Activated CD4-positive, alpha-beta T cell treated with anti-CD3 and anti-CD28 coated beads, Interleukin-10, Interleukin-2, amounts not matched to agents 100 ng/mL and 50 ng/mL, durations not matched to agents 16 hours and 8 hours (primary cell): ENCODE measurements around the gene SLC35B2.

Source experiments
- DNase-seq: peaks from one replicate; pipeline ENCODE4 v3.0.0-alpha.2; 2020

The SLC35B2 gene

GRCh38 chr6:44257025-44257752 lies at the start of gene SLC35B2:
SLC35B2 (minus strand) TSS chr6:44257528; CDS start chr6:44257410, 118 bp downstream.
- DNase-seq: peak; percentile 79

- DNase-seq: no peak
Measured at GRCh38 chr6:44306710-44307109, 49.4 kb upstream of the SLC35B2 start.

- no peak for DNase-seq
Measured at GRCh38 chr6:44305200-44305725, 47.9 kb upstream of the SLC35B2 start.

- DNase-seq: peak; percentile 49
Measured at GRCh38 chr6:44304282-44305199, 47.2 kb upstream of the SLC35B2 start.

- DNase-seq: no peak
Measured at GRCh38 chr6:44303842-44304241, 46.5 kb upstream of the SLC35B2 start.

DNA sequence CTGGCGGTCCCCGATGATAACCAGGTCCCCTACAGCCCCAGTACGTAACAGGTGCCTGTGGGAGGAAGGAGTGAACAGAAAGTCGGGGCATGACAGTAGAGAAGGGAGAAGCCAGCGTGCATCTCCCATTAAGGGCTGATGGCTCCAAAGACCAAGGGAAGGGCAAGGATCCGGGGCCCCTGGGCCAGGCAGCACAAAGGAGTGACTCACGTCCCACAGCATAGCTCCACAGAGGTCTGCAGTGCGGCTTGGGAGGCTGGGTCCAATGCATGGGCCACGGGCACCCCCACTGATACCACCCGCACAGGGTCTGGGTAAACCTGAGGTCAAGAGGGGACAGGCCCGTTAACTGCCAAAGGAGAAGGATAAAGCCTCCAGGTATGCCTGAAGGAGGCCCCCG lies 45.5 kb upstream of the SLC35B2 start:
- no peak for DNase-seq

DNA sequence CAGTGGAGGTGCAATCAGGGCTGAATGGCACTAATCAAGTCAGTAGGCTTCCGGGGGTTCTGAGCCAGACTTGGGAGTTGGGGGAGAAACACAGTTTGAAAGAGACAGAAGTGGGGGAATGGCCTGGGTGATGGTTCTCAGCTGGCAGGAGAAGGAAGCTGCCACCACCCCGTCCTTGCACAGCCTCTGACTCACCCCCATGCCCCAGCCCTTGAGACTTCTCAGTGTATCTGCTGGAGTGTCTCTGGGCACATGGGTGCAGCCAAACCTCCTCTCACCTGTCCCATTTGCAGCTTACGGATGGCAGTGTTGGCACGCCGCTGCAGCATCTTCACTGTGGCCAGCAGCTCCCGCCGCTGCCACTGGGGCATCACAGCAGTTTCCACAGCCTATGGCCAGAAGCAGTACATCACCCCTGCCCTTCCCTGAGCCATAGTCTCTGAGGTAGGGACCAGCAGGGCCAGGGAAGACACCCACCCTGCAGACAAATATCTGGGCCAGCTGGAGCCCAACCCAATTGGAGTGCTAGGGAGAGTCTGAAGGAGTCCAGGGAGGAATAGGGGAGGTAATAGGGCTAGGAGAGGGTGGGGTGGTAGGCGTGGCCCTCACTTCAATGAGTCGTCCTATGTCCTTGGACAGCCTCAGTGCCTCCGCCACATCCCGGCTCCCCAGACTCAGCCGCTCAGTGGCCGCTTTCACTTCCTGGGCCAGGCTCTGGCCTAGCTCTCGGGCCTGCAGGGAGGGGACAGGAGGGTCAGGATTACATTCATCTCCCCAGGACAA lies 44.6 kb upstream of the SLC35B2 start:
- no peak for DNase-seq

- no peak for DNase-seq
Measured at GRCh38 chr6:44301106-44301505, 43.8 kb upstream of the SLC35B2 start.

DNA sequence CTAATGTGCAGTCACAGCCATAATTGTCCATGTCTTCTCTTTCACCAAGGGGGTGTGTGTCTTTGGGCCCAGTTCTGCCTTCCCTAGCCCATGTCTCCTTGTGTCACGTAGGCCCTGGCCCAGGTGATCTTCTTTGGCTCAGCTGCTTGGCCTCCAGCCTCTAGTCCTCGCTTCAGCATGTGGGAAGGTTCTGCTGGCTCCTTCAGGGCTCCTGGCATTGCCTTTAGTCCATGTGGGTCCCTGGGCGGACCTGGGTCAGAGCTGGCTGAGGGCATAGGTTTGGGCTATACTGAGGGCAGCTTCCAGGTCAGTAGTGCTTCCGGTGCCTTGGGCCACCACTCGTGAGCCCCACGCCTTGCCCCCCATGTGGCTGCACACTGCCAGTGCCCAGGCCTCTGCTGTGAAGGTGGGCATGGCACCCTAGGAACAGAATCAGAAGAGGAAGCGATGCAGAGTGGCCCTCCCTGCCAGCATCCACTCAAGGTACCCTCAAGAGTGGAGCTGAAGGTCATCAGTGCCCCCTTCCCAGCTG lies 43.0 kb upstream of the SLC35B2 start:
- DNase-seq: no peak

DNA sequence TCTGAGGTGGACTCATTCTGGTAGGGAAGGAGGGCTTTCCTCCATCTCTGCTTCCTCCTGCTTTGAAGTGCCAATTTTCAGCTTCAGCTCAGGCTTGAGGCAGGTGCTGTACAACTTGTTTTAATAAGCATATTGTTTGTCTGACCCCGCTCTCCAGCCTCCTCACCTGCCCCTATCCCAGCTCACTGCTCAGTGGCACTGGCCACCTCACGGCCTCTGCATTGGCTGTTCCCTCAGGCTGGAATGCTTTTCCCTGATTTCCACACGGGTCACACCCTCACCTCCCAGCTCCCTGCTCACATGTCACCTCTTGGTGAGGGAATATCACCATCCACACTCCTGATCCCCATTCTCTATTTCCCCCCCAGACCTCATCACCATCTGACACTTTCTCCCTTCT lies 41.5 kb upstream of the SLC35B2 start:
- DNase-seq: no peak

DNA sequence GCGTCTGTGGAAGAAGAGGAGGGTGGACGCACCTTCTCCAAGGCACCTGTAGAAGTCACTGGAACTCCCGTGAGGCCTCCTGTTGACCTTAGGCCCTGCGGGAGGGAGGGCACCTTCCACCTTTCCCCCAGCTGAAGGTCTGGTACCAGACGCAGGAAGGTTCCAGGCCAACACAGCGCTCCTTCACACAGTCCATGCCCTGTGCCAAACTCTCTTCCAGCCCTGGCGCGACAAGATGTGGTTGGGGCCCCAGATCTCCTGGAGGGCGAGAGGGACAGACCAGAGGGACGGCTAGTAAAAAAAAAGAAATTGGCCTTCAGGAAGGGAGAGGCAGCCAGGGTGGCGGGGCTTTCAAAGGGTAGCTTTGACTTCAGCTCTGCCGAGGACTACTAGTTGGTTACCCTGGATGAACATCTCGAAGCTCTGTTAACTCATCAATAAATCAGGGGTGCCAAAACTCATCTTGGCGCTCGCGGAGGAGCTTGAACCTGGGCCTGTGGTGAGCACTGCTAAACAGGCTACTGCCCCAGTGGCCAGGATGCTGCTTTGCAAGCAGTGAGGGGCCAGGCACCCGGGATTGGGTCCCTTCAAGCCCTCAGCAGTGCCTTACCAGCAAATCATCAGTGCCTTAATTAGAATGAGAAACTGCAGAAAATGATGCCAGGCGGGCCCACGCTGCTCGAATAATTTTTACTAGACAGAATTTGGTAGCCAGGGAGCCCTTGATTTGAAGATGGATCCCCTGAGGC lies 40.9 kb upstream of the SLC35B2 start:
- no peak for DNase-seq

- peak; percentile 47 for DNase-seq
Measured at GRCh38 chr6:44297063-44298038, 40.0 kb upstream of the SLC35B2 start.

DNA sequence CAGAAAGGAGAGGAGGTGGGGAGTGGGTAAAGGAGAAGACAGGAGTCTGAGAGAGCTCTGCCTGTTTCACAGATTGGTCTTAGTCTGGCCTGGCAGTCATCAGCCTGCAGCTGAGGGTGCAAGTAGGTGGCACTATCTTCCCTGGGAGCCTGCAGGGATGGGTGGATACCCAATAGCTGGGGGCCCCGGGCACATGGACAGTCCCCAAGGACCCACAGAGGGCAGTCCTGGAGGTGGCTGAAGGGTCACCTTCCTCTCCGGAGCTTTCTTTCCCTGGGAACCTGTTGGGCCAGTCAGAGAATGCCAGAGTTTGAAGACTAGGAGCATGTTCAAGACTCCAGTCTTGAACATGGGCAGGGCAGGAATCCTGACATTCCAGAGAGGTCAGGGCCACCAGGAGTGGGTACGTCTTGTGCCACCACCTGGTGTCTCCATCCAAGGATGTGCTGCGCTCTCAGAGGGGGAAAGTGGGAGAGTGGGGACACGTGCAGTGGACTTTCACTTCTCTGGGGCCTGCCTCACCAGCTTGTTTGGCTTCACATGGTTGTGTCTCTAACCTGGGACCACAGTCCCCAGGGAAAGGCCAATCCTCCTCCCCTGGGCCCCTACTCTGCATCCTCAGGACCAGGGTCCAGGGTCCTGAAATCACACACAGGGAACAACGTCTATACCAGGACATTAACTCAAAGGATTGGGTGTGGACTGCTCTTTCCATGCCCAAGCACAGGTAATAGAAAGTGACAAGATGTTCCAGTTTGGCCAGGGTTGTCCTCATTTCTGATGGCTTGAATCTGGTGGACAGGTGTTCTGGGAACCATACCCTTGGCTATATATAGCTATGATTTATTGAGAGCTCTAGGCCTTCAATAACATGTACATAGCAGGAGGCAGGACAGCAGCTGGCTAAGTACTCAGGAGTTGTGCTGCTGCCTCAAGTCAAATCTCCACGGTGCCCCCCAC lies 37.8 kb upstream of the SLC35B2 start:
- DNase-seq: no peak

- no peak for DNase-seq
Measured at GRCh38 chr6:44292661-44293365, 35.5 kb upstream of the SLC35B2 start.

- no peak for DNase-seq
Measured at GRCh38 chr6:44291841-44292240, 34.5 kb upstream of the SLC35B2 start.

DNA sequence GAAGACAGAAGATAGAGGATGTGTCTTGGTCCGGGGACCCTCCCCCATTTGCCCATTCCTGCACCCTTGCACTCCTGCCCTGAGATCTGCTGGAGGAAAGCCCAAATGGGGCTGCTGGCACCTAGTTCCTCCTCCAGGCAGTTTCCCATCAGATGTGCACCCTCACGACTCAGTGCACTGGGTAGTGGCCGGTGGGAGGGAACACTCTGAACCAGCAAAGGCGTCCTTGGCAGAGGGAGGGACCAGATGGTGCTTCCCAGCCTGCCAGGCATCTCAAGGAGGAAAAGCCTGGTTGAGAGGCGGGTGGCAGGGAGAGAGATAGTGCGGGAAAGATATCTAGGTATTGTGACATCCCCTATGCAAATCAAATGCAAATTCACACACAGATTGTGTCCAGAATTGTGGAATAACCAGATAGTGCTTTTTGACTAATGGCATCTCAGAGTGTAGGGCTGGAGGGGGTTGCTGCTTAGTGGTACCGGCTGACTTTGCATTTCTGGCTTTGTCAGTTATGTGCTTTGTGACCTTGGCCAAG lies 32.5 kb upstream of the SLC35B2 start:
- no peak for DNase-seq

DNA sequence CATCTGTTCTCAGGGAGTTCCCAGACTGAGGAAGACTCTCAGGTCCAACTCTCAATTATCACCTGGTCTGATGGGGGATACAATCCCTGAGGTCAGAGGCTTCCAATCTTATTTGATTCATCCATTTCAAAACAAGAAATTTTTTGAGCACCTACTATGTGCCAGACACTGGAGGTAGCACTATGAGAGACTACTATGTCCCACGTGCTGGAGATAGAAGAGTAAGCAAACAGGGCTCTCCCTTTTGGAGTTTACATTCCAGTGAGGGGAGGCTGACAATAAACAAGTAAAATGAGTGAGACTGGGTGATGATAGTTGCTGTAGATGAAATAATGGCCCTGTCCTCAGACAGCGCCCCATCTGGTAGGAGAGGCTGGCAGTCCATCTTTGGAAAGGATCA lies 29.4 kb upstream of the SLC35B2 start:
- no peak for DNase-seq

DNA sequence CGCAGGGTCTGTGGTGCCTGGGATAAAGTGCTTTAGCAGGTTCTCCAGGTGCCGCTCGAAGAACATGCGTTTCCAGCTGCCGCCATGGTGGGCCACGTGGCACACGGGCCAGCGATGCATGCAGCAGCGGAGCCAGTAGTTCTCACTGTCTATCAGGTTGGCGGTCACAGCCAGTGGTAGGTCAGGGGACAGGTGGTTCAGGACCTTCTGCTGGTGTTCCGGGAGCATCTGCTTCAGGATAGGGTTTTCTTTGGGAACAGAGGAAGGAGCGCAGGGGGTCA lies 28.9 kb upstream of the SLC35B2 start:
- no peak for DNase-seq
